GM18909 (cell line): ENCODE data around the gene SP110.

Experiments
- ATAC-seq: cut with Tn5 transposase; IDR thresholded peaks from one replicate; pipeline ENCODE4 v1.9.1; 2021; ENCODE audit warnings: mild to moderate bottlenecking; ENCODE audit not compliant: unreplicated experiment, poor library complexity

The SP110 gene

GRCh38 chr2:230176996-230177395 lies 42.8 kb downstream of the SP110 start:
- ATAC-seq, result no peak

DNA sequence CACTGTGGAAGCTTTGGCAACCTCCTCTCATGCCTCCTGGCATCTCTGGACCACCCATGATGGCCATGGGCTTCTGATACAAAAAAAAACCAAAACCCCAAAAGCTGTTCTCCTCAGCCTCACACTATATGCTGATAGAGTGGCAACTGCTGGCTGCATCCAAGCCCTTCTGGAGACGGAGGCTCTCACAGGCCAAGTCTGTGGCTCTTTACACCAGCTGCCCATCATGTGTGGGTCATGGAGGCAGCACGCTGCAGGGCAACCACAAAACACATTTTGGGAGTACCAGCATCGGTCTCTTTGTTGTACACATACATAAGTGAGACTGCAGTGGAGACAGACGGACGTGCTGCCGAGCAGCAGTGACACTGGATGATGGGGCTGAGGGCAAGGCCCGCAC lies 45.3 kb downstream of the SP110 start:
- ATAC-seq, result no peak

DNA sequence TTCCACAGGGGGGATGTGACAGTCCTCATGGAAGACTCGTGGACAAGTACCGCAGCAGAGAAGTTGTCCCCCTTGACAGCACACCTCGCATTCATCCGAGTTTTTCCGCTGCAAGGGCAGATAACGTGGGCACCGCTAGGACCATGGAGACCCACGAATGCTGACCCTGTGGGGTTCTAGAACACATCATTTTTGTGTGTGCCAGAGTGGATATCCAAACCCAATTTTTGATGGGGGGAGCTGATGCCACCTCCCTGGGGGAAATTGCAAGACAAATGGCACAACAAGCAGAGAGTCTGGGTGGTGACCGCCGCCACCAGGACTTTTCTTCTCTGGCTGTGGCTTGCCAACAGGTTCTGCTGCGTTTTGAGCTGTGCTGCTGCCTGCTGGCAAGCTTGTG lies 46.9 kb downstream of the SP110 start:
- no peak for ATAC-seq

DNA sequence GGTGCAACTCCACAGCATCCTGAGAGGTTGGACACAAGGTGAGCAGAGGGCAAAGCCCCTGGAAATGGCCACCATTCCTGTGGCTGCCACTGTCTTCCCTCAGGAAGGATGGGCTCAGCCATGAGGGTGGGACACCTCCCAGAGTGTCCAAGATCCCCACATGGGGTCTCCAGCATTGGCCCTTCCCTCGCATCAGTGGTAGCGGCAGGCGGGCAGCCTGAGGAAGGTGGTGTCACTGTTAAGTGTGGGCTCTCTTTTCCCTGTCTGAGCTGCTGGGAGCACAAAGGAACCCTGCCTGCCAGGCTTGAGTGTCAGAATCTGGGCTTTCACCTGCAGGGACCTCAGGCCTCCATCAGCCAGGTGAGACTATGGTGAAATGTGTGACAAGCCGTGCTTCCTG lies 47.6 kb downstream of the SP110 start:
- no peak for ATAC-seq

- ATAC-seq, result no peak
Observed at GRCh38 chr2:230170532-230170931, 49.3 kb downstream of the SP110 start.

DNA sequence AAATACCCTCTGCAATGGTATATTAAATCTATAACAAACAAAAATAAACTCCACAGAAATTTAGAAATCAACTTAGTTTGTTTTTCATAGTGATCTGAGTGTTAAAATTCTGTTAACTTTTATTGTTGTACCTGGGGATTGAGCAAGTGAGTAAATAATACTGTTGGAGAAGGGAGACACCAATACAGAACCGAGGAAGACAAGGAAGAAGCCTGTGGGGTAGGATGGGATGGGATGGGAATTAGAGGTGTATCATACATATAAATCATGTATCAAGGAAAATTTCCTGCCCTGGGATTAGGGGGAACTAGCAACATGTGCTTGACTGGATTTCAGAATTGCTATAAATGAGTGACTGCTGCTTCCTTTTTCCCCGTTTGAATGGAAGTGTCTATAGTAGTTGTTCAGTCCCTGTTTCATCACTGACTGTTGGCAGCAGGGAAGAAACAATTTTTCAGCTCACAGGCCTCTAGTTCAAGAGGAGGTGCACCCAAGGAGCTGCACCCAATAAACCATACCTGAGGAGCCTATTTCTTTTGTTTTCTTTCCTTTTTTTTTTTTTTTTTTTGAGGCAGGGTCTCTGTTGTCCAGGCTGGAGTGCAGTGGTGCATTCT lies 53.1 kb downstream of the SP110 start:
- ATAC-seq, result no peak

- no peak for ATAC-seq
Observed at GRCh38 chr2:230164139-230164538, 55.6 kb downstream of the SP110 start.

DNA sequence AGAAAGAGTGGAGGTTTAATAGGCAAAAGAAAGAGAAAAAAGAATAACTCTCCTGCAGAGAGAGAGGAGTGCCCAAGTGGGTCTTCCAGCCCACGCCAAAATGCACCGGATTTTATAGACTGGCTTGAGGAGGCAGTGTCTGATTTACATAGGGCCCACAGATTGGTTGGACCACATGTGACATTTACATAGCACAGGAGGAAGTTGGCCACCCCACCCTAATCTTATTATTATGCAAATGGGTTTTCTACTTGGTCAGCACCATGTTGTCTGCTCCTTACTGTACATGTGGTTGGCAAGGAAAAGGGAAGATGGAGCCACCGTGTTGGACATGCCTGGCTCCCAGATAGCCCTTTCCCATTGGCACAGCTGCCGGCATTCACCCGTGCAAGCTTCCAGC lies 56.8 kb downstream of the SP110 start:
- no peak for ATAC-seq

GRCh38 chr2:230161184-230161583 lies 58.6 kb downstream of the SP110 start:
- no peak for ATAC-seq

GRCh38 chr2:230160112-230160660 lies 59.6 kb downstream of the SP110 start:
- no peak for ATAC-seq

DNA sequence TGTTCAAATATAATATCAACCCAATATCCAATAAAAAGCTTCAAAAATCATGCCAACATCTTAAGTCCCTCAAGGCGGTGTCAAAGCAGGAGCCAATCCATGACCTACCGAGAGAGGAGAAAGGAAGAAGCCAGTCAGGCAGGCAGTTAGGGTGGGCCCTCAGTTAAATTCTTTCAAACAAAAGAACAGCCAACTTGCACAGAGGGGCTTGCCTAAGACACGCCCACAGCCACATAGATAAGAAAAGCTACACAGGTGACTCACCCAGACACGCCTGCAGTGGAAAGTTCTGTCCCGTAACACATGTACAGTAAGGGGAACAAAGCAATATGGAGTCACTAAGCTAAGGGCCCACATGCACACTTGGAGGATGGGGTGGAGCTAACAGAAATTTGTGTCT lies 61.3 kb downstream of the SP110 start:
- ATAC-seq, result no peak

GRCh38 chr2:230156782-230157699 lies 62.7 kb downstream of the SP110 start:
- no peak for ATAC-seq

GRCh38 chr2:230155359-230155758 lies 64.4 kb downstream of the SP110 start:
- no peak for ATAC-seq

- no peak for ATAC-seq
Observed at GRCh38 chr2:230153390-230153976, 66.3 kb downstream of the SP110 start.

DNA sequence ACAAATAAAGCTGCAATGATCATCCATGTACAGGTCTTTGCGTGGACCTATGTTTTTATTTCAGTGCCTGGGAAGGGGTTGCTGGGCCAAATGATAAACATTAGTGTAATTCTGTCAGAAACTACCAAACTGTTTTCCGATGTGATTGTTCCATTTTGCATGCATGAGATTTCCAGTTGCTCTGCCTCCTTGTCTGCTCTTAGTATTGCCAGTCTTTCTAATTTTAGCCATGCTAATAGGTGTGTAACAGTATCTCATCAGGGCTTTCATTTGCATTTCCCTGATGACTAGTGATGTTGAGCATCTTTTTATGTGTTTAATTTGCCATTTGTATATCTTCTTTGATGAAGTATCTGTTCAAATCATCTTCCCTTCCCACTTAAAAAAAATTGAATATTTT lies 67.5 kb downstream of the SP110 start:
- ATAC-seq, result no peak

DNA sequence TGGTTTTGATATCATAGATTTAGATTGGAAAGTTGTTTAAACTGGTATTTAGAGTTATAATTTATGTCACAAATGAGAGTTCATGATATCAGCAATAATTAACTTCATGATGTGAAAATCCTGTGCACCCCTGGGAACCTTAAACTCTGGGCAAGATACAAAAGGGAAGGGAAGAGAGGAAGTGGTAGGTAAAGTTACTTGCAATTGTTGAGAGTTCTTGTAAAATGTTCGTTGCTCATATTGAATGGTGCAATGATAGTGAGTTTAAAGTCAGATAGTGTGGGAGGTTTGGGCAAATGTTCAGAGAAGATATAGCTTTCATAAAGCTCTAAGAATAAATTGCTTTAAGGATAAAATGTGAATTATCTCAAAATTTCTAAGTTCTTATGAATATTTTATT lies 75.4 kb downstream of the SP110 start:
- no peak for ATAC-seq

GRCh38 chr2:230140667-230141066 lies 79.1 kb downstream of the SP110 start:
- ATAC-seq, result no peak

GRCh38 chr2:230137902-230138539 lies 81.8 kb downstream of the SP110 start:
- no peak for ATAC-seq

- no peak for ATAC-seq
Observed at GRCh38 chr2:230135130-230135525, 84.7 kb downstream of the SP110 start.

GRCh38 chr2:230134496-230135129 lies 85.2 kb downstream of the SP110 start:
- ATAC-seq, result peak; percentile 46
